ENCODE results near the gene SEMA3B. TPM values are rescaled to one million over a fixed set of nuclear protein-coding genes. Genes with fewer than 3 reads are reported as not detected.

SEMA3B gene
- total and polyA plus RNA-seq, 2 donors from 2014 or later, result 96.1 to 99.9 TPM

- H3K36me3 ChIP-seq (ENCODE audit: control insufficient read depth in 2 of 3, insufficient read depth in 3 of 3, low read length in 3 of 3), result peaks cover 0 to 17% (median 12%) of the 10 kb centered on the region in 3 donors
- peak overlapping the region in 1 of 2 donors; percentile 4 for H3K27ac ChIP-seq (ENCODE audit: low read depth in 2 of 2, low read length in 2 of 2)
- no peak for FAIRE-seq
- peaks cover 0 to 52% (median 12%) of the 10 kb centered on the region in 3 donors for H3K4me1 ChIP-seq (ENCODE audit: control insufficient read depth in 2 of 3, insufficient read depth in 2 of 3, low read depth in 1 of 3, low read length in 3 of 3)
- H3K4me3 ChIP-seq (ENCODE audit: low read length in 3 of 3), result no peak overlapping the region
- intact Hi-C loops (cut with DNase I), result no loop called here
- no peaks in the 10 kb centered on the region for H3K27me3 ChIP-seq (ENCODE audit: control insufficient read depth, insufficient read depth, low read length)
- H3K9me3 ChIP-seq (ENCODE audit: control insufficient read depth in 2 of 3, insufficient read depth in 1 of 3, low read length in 3 of 3), result no peaks in the 10 kb centered on the region
- DNase-seq, result no peak
- TF ChIP-seq CTCF (IDR thresholded peaks at IDR 0.05; ENCODE audit: borderline replicate concordance, extremely low read depth, insufficient read depth), result no peak
- peak overlapping the region in 1 of 3 donors; percentile 26 for H3K9ac ChIP-seq (ENCODE audit: low read length in 3 of 3)
Measured at GRCh38 chr3:50251220-50251619, 17.7 kb upstream of the SEMA3B start.

- no peaks in the 10 kb centered on the region for H3K9me3 ChIP-seq (ENCODE audit: control insufficient read depth in 2 of 3, insufficient read depth in 1 of 3, low read length in 3 of 3)
- TF ChIP-seq CTCF (IDR thresholded peaks at IDR 0.05; ENCODE audit: borderline replicate concordance, extremely low read depth, insufficient read depth), result no peak
- FAIRE-seq (no peak), DNase-seq (peak in 1 of 5 donors; percentile 15)
- peak overlapping the region; percentile 74 to 90 for H3K27ac ChIP-seq (ENCODE audit: low read depth in 2 of 2, low read length in 2 of 2)
- intact Hi-C loops (cut with DNase I), result no loop called here
- H3K36me3 ChIP-seq (ENCODE audit: control insufficient read depth in 2 of 3, insufficient read depth in 3 of 3, low read length in 3 of 3), result peaks cover 4 to 35% (median 21%) of the 10 kb centered on the region in 3 donors
- no peak overlapping the region for H3K4me3 ChIP-seq (ENCODE audit: low read length in 3 of 3)
- no peaks in the 10 kb centered on the region for H3K27me3 ChIP-seq (ENCODE audit: control insufficient read depth, insufficient read depth, low read length)
- peaks cover 0 to 25% (median 3%) of the 10 kb centered on the region in 3 donors for H3K4me1 ChIP-seq (ENCODE audit: control insufficient read depth in 2 of 3, insufficient read depth in 2 of 3, low read depth in 1 of 3, low read length in 3 of 3)
- no peak overlapping the region for H3K9ac ChIP-seq (ENCODE audit: low read length in 3 of 3)
Measured at GRCh38 chr3:50254577-50255250, 14.2 kb upstream of the SEMA3B start.

- no peak overlapping the region for H3K4me3 ChIP-seq (ENCODE audit: low read length in 3 of 3)
- no peaks in the 10 kb centered on the region for H3K9me3 ChIP-seq (ENCODE audit: control insufficient read depth in 2 of 3, insufficient read depth in 1 of 3, low read length in 3 of 3)
- peaks cover 4 to 35% (median 20%) of the 10 kb centered on the region in 3 donors for H3K36me3 ChIP-seq (ENCODE audit: control insufficient read depth in 2 of 3, insufficient read depth in 3 of 3, low read length in 3 of 3)
- no peaks in the 10 kb centered on the region for H3K27me3 ChIP-seq (ENCODE audit: control insufficient read depth, insufficient read depth, low read length)
- H3K4me1 ChIP-seq (ENCODE audit: control insufficient read depth in 2 of 3, insufficient read depth in 2 of 3, low read depth in 1 of 3, low read length in 3 of 3), result peaks cover 0 to 21% (median 3%) of the 10 kb centered on the region in 3 donors
- intact Hi-C loops (cut with DNase I), result no loop called here
- FAIRE-seq (no peak), DNase-seq (no peak)
- no peak overlapping the region for H3K9ac ChIP-seq (ENCODE audit: low read length in 3 of 3)
- no peak for TF ChIP-seq CTCF (IDR thresholded peaks at IDR 0.05; ENCODE audit: borderline replicate concordance, extremely low read depth, insufficient read depth)
- H3K27ac ChIP-seq (ENCODE audit: low read depth in 2 of 2, low read length in 2 of 2), result peak overlapping the region; percentile 57 to 90
Measured at GRCh38 chr3:50255251-50255615, 13.7 kb upstream of the SEMA3B start.
